ENCODE results near the gene MB21D2. TPM values are rescaled to one million over a fixed set of nuclear protein-coding genes. Genes with fewer than 3 reads are reported as not detected.

MB21D2 gene
- total and polyA plus RNA-seq, 9 donors, result 4.5 to 13.9 (median 6.0) TPM

- Histone ChIP-seq H3K27ac (peak overlapping the region; percentile 67 to 85), H3K36me3 (no peaks in the 10 kb centered on the region), H3K9me3 (no peaks in the 10 kb centered on the region), H3K4me1 (ENCODE audit: insufficient read depth) (peaks cover 2% of the 10 kb centered on the region), H3K4me3 (peak overlapping the region; percentile 84), H3K27me3 (no peaks in the 10 kb centered on the region)
- 0 to 1% (median 0%) methylated on average over 30 of the region's 30 CpGs for WGBS, 3 donors
- TF ChIP-seq EP300 (IDR thresholded peaks at IDR 0.05) (no peak), POLR2A (IDR thresholded peaks at IDR 0.05) (no peak), CTCF (IDR thresholded peaks at IDR 0.05) (no peak)
- DNase-seq, result peak; percentile 49 to 72 (median 63)
- intact Hi-C loops (cut with DNase I), result loop anchor here in 2 of 4 donors (5.0 to 10.0 kb wide), 2 partner anchors 82 to 85 kb away; no protein-coding TSS in a partner anchor
These were observed 640 bp downstream of the MB21D2 start for GRCh38 chr3:192917028-192917403.

- no peaks in the 10 kb centered on the region for H3K27me3 ChIP-seq
- WGBS, 3 donors, result 1 to 3% (median 1%) methylated on average over 35 of the region's 35 CpGs
- peak; percentile 12 to 48 (median 37) for DNase-seq
- H3K9me3 ChIP-seq, result no peaks in the 10 kb centered on the region
- no peaks in the 10 kb centered on the region for H3K36me3 ChIP-seq
- H3K27ac ChIP-seq, result peak overlapping the region; percentile 67 to 85
- H3K4me3 ChIP-seq, result peak overlapping the region; percentile 84
- TF ChIP-seq CTCF (IDR thresholded peaks at IDR 0.05), result no peak
- no peak for TF ChIP-seq POLR2A (IDR thresholded peaks at IDR 0.05)
- TF ChIP-seq EP300 (IDR thresholded peaks at IDR 0.05), result no peak
- intact Hi-C loops (cut with DNase I), result loop anchor here in 2 of 4 donors (5.0 to 10.0 kb wide), 2 partner anchors 82 to 84 kb away; no protein-coding TSS in a partner anchor
- peaks cover 2% of the 10 kb centered on the region for H3K4me1 ChIP-seq (ENCODE audit: insufficient read depth)
These were observed 1.2 kb downstream of the MB21D2 start for GRCh38 chr3:192916371-192917027.

GRCh38 chr3:192915722-192916121 lies 1.9 kb downstream of the MB21D2 start:
- intact Hi-C loops (cut with DNase I), result loop anchor here in 2 of 4 donors (5.0 to 10.0 kb wide), 2 partner anchors 81 to 83 kb away; no protein-coding TSS in a partner anchor
- WGBS, 3 donors, result 64 to 68% (median 66%) methylated on average over 2 of the region's 2 CpGs
- no peaks in the 10 kb centered on the region for H3K27me3 ChIP-seq
- no peaks in the 10 kb centered on the region for H3K36me3 ChIP-seq
- H3K27ac ChIP-seq, result no peak overlapping the region
- peak overlapping the region; percentile 84 for H3K4me3 ChIP-seq
- no peaks in the 10 kb centered on the region for H3K9me3 ChIP-seq
- DNase-seq, result no peak
- peaks cover 2% of the 10 kb centered on the region for H3K4me1 ChIP-seq (ENCODE audit: insufficient read depth)
- TF ChIP-seq EP300 (IDR thresholded peaks at IDR 0.05) (no peak), POLR2A (IDR thresholded peaks at IDR 0.05) (no peak), CTCF (IDR thresholded peaks at IDR 0.05) (no peak)

DNA sequence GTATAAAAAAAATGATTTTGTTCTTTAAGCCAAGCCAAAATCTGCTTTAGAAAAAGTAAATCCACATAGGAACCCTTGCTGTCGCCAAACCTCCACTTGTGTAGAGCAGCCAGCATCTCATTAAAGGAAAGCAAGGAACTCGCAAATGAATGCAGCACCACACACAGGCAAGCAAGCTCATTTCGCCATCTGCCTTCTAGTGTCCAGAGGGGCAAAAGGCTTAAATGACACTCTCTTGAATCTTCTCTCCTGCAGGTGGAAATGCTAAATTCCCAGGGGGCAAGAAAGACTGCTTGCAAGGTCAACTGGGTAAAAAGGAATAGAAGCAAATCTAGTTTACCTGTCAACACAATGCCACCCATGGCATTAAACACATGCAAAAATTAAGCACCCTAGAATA lies 2.4 kb downstream of the MB21D2 start:
- intact Hi-C loops (cut with DNase I), result loop anchor here in 2 of 4 donors (5.0 to 10.0 kb wide), 2 partner anchors 81 to 83 kb away; no protein-coding TSS in a partner anchor
- peaks cover 2% of the 10 kb centered on the region for H3K4me1 ChIP-seq (ENCODE audit: insufficient read depth)
- H3K27me3 ChIP-seq, result no peaks in the 10 kb centered on the region
- DNase-seq, result no peak
- no peaks in the 10 kb centered on the region for H3K36me3 ChIP-seq
- TF ChIP-seq CTCF (IDR thresholded peaks at IDR 0.05) (no peak), POLR2A (IDR thresholded peaks at IDR 0.05) (no peak), EP300 (IDR thresholded peaks at IDR 0.05) (no peak)
- no peaks in the 10 kb centered on the region for H3K9me3 ChIP-seq
- H3K4me3 ChIP-seq, result no peak overlapping the region
- no peak overlapping the region for H3K27ac ChIP-seq
- WGBS, 3 donors, result 55 to 60% (median 60%) methylated on average over 3 of the region's 3 CpGs
